ENCODE results near the gene MAP3K2.
A peak's percentile ranks its signal among the peaks of the same experiment; 100 is the strongest.
"Not testable (repeated sequence)": the region's sequence is repeated elsewhere in the genome, so short reads cannot be mapped to it uniquely, and the experiment has no call there.

The MAP3K2 gene

GRCh38 chr2:127421116-127421800 is 33.5 kb upstream of the MAP3K2 start:
- DNase-seq = no peak

- DNase-seq = no peak
These were observed 32.5 kb upstream of the MAP3K2 start for GRCh38 chr2:127420039-127420864.

GRCh38 chr2:127419448-127420038 is 31.8 kb upstream of the MAP3K2 start:
- DNase-seq = no peak

GRCh38 chr2:127419112-127419430 is 31.3 kb upstream of the MAP3K2 start:
- DNase-seq = no peak

GRCh38 chr2:127418300-127419111 is 30.7 kb upstream of the MAP3K2 start, which contains the start of gene PROC:
Gene PROC (plus strand): TSS chr2:127418427. CDS start chr2:127419943, 1,516 bp downstream.
- no peak for DNase-seq

GRCh38 chr2:127417406-127417805 is 29.6 kb upstream of the MAP3K2 start:
- no peak for DNase-seq

GRCh38 chr2:127416506-127417001 is 28.8 kb upstream of the MAP3K2 start:
- DNase-seq = no peak

- DNase-seq = peak; percentile 87
These were observed 28.1 kb upstream of the MAP3K2 start for GRCh38 chr2:127415593-127416505.

GRCh38 chr2:127414638-127415592 is 27.1 kb upstream of the MAP3K2 start:
- no peak for DNase-seq

GRCh38 chr2:127413782-127414637 is 26.2 kb upstream of the MAP3K2 start:
- DNase-seq = no peak

- no peak for DNase-seq
These were observed 25.4 kb upstream of the MAP3K2 start for GRCh38 chr2:127413200-127413599.

GRCh38 chr2:127411653-127412369 is 24.0 kb upstream of the MAP3K2 start:
- DNase-seq = no peak

- DNase-seq = no peak
These were observed 23.3 kb upstream of the MAP3K2 start for GRCh38 chr2:127410871-127411652.

- DNase-seq = not testable (repeated sequence)
These were observed 21.9 kb upstream of the MAP3K2 start for GRCh38 chr2:127409716-127410115.

- no peak for DNase-seq
These were observed 21.0 kb upstream of the MAP3K2 start for GRCh38 chr2:127408807-127409099.

GRCh38 chr2:127408004-127408806 is 20.4 kb upstream of the MAP3K2 start:
- peak; percentile 89 for DNase-seq

- no peak for DNase-seq
These were observed 19.9 kb upstream of the MAP3K2 start for GRCh38 chr2:127407661-127408003.

Measured in CD4-positive, alpha-beta T cell treated with Interleukin-12 subunit alpha and Interleukin-12 subunit beta, for 1 hour (primary cell).